Spinal cord (tissue), 10 donors: ENCODE results near the gene PRDM5. TPM values are rescaled to one million over a fixed set of nuclear protein-coding genes. Genes with fewer than 3 reads are reported as not detected.
A peak's percentile ranks its signal among the peaks of the same experiment; 100 is the strongest.

Source experiments
- DNase-seq, 6 donors: peaks; one replicate each; pipeline versions ENCODE4 v3.0.0 to v3.0.0-alpha.2; 2013 to 2015; ENCODE audit warnings: low spot score in 6 of 6, low read depth in 4 of 6
- H3K27ac ChIP-seq: one replicate; pipeline ENCODE4 v1.5.1; 2013; ENCODE audit warnings: low read depth, low read length, control low read depth
- H3K27me3 ChIP-seq: one replicate; pipeline ENCODE4 v1.6.1; 2013; ENCODE audit warnings: low read length; ENCODE audit not compliant: control insufficient read depth, insufficient read depth
- H3K36me3 ChIP-seq: one replicate; pipeline ENCODE4 v1.6.1; 2013; ENCODE audit warnings: low read length; ENCODE audit not compliant: control insufficient read depth, insufficient read depth
- H3K4me1 ChIP-seq: one replicate; pipeline ENCODE4 v1.6.1; 2013; ENCODE audit warnings: low read length; ENCODE audit not compliant: control insufficient read depth, insufficient read depth
- H3K4me3 ChIP-seq: one replicate; pipeline ENCODE4 v1.5.1; 2013; ENCODE audit warnings: low read depth, low read length, control low read depth
- H3K9me3 ChIP-seq: one replicate; pipeline ENCODE4 v1.6.1; 2013; ENCODE audit warnings: low read length; ENCODE audit not compliant: control insufficient read depth, insufficient read depth
- WGBS: methylation state at CpG from one replicate; pipeline ENCODE4 v1.1.5; 2013; ENCODE audit warnings: missing lambda C conversion rate; ENCODE audit not compliant: insufficient coverage; 5-methylcytosine and 5-hydroxymethylcytosine counted together
- polyA plus RNA-seq, 2 donors: library from polyadenylated mRNA; unstranded; fragments of 120-200 nt; gene quantifications; one replicate each; pipeline ENCODE4 v1.2.1, GENCODE V29; 2013; ENCODE audit not compliant: insufficient read length in 2 of 2
- total RNA-seq, 2 donors: library from RNA; depleted of rRNA in 1 of 2; stranded (reverse); fragments of 120-200 nt in 1 of 2; fragments of >200 nt in 1 of 2; gene quantifications; one replicate each; pipeline versions ENCODE4 v1.2.3 to v1.2.4, GENCODE V29; 2013 to 2014
- donor health status: healthy.

PRDM5 gene
- total and polyA plus RNA-seq, 4 donors, result 10.5 to 57.1 (median 33.7) TPM

DNA sequence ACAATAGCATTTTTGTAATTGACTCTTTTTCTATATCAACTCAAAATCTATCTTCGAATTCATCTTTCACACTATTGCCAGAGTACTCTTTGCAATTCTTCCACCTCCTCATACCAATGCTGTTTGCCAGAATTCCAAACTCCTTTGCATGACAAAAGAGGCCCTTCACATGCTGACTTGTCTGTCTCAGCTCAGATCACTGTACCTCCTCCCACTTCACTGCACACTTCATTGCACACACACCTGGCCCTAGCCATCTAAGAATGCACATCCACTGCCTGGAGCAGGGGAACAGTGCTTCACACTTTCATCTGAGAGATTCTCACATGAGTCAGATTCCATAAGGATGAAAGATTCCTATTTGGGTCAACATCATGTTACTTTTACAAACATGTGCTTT lies 56.5 kb downstream of the PRDM5 start:
- DNase-seq, result peak in 1 of 6 donors; percentile 9

DNA sequence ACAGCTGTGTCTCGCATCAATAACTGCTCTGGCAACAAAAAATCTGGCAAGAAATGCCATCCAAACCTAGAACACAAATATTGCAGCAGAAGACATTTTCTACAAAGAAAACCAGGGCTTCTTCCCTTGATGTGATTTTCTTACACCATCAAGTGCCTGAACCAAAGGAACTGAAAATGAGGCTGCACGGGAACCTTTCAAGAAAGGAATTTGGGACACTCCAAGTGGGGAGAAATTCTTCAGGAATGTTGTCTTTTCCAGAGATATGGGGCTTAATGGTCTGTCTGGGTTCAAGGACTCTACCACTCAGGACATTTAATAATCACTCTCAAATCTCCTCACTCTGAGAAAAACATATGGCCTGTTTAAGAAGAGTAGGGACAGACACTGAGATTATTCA lies 57.6 kb downstream of the PRDM5 start:
- no peaks in the 10 kb centered on the region for H3K36me3 ChIP-seq
- H3K27me3 ChIP-seq, result no peaks in the 10 kb centered on the region
- WGBS, result 86% methylated on average over 1 of the region's 2 CpGs

More for the DNA sequence above, 56.5 kb downstream of the PRDM5 start:
- Histone ChIP-seq H3K27ac (no peak overlapping the region), H3K36me3 (no peaks in the 10 kb centered on the region), H3K4me1 (no peaks in the 10 kb centered on the region), H3K27me3 (no peaks in the 10 kb centered on the region), H3K9me3 (no peaks in the 10 kb centered on the region), H3K4me3 (no peak overlapping the region)
- 82% methylated on average over 1 of the region's 1 CpG for WGBS

DNA sequence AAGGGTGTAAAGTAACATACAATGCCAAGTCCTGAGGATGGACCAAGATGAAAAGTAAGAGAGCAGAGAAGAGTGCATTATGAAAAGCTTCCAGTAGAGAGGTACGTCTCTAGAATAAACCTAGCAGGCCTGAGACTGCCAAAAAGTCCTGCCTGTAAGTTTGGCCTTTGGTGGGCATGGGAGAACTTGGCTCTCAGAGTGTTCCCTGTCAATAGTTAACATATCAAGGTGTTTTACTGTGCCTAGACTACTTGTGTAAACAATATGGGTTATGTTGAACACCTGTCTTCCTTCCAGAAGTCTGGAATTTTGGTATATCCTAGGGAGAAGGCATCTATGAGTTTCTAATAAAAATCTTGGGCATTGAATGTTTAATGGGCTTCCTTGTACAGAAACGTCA lies 60.1 kb downstream of the PRDM5 start:
- Histone ChIP-seq H3K9me3 (no peaks in the 10 kb centered on the region), H3K27ac (no peak overlapping the region), H3K4me3 (no peak overlapping the region), H3K27me3 (no peaks in the 10 kb centered on the region), H3K4me1 (no peaks in the 10 kb centered on the region), H3K36me3 (no peaks in the 10 kb centered on the region)
- DNase-seq, result no peak
- 37% methylated on average over 2 of the region's 2 CpGs for WGBS

More for the DNA sequence above, 57.6 kb downstream of the PRDM5 start:
- no peak for DNase-seq
- H3K9me3 ChIP-seq, result no peaks in the 10 kb centered on the region
- no peak overlapping the region for H3K4me3 ChIP-seq
- H3K4me1 ChIP-seq, result no peaks in the 10 kb centered on the region
- no peak overlapping the region for H3K27ac ChIP-seq

DNA sequence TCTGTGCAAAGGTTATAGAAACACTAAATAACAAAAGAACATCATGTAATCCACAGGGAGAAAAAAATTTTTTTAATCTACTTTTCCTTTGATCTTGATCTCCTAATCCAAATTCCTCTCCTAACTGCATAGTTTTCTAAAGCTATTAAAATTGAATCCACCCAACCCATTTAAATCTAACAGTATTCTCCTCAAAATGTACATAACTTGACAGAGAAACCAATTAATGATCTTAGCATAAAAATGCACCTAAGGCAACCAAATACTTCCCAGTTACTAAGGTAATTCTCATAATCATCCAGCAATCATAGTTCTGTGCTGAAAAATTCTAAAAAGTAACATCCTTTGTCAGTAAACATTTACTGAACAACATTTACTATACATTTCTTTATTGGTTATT lies 60.7 kb downstream of the PRDM5 start:
- H3K4me1 ChIP-seq, result no peaks in the 10 kb centered on the region
- no peaks in the 10 kb centered on the region for H3K36me3 ChIP-seq
- H3K27me3 ChIP-seq, result no peaks in the 10 kb centered on the region
- no peak overlapping the region for H3K27ac ChIP-seq
- DNase-seq, result no peak
- no peaks in the 10 kb centered on the region for H3K9me3 ChIP-seq
- no peak overlapping the region for H3K4me3 ChIP-seq

DNA sequence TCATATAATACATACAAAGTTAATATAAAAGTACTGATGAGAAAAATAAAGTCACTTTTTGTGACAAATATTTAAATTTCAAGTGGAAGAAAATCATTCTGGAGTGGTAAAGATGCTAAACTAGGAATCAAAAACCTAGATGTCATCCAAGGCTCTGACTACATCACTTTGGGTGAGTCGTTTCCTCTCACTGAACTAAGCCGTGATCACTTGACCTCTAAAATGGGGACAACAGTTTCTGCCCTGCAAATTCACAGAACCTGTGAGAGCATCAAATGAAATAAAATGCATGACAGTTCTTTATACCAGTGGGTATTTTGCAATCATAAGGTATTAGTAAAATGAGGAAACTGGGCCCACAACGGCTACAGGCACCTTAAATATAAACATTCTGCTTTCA lies 63.8 kb downstream of the PRDM5 start:
- 60% methylated on average over 2 of the region's 3 CpGs for WGBS
- Histone ChIP-seq H3K9me3 (no peaks in the 10 kb centered on the region), H3K27me3 (no peaks in the 10 kb centered on the region)

DNA sequence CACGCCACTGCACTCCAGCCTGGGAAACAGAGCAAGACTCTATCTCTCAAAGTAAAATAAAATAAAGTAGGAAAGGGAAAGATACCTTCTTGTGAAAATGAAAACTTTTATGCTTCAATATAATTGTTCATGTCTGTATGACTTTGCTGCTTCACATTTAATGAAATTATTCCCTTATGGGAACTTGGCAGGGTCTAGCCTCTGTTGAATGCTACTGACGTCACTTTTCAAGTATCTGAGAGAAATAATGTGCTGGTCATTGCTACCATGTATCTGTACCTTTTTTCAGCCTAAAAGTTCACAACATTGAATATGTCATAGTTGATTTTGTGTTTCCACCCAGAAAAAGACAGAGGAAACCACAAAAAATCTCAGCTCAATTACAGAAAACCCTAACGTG lies 65.2 kb downstream of the PRDM5 start:
- no peaks in the 10 kb centered on the region for H3K27me3 ChIP-seq
- WGBS, result no CpG with 5 or more reads among the region's 3 CpGs
- DNase-seq, result peak in 1 of 6 donors; percentile 8
- no peaks in the 10 kb centered on the region for H3K36me3 ChIP-seq
- H3K27ac ChIP-seq, result no peak overlapping the region
- H3K4me1 ChIP-seq, result no peaks in the 10 kb centered on the region
- no peaks in the 10 kb centered on the region for H3K9me3 ChIP-seq
- no peak overlapping the region for H3K4me3 ChIP-seq

More for the DNA sequence above, 63.8 kb downstream of the PRDM5 start:
- Histone ChIP-seq H3K27ac (no peak overlapping the region), H3K4me3 (no peak overlapping the region), H3K4me1 (no peaks in the 10 kb centered on the region), H3K36me3 (no peaks in the 10 kb centered on the region)
- no peak for DNase-seq

DNA sequence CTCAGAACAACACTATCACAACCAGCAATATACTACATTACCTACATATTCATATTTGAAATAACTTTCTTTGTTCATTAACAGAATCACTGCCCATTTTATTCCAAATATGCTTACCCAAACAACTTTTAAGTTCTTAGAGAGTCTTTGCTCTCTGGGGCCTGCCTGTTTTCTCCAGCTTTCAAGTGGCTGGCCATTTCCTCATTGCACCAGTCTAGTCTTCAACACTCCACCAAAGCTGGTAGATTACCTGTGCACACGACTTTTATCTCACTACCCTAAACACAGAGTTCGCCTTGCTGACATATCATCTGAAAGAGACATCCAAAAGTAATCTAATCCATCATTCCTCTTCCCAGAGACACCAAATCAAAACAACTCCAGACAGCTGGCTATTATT lies 66.2 kb downstream of the PRDM5 start:
- no peak overlapping the region for H3K4me3 ChIP-seq
- no peaks in the 10 kb centered on the region for H3K9me3 ChIP-seq
- WGBS, result no CpG with 5 or more reads among the region's 2 CpGs
- no peaks in the 10 kb centered on the region for H3K4me1 ChIP-seq
- H3K27ac ChIP-seq, result no peak overlapping the region
- no peaks in the 10 kb centered on the region for H3K27me3 ChIP-seq
- H3K36me3 ChIP-seq, result no peaks in the 10 kb centered on the region
- no peak for DNase-seq

DNA sequence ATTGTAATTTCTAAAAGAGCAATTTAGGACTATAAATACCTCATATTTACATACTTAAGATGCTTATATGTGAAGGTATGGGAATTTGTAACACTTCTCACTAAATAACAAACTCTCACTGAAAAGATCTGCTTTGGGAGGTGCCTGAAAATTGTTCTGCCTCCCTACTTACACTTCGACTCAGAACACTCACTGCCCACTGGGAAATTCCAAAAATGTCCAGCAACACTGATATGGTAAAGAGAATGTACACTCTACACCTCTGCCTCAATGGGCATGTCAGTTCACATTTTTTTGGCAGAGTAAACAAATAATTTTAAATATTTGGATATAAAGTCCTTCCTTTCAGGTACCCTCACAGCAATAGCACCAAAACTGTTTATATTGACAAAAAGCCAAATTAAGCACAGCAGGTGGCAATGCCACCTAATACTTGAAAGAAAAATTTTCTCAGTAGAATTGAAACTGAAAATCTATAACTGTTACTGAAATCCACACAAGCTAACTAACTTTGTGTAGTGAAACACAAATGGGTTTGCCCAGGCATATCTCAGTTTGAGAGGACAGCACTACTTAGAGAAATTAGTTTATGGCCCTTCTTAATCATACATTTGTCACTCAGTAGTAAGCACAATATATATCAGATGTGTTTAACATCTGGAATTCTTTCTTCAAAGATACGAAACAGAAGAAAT lies 67.1 kb downstream of the PRDM5 start:
- Histone ChIP-seq H3K4me3 (no peak overlapping the region), H3K36me3 (no peaks in the 10 kb centered on the region), H3K4me1 (no peaks in the 10 kb centered on the region), H3K27me3 (no peaks in the 10 kb centered on the region), H3K27ac (no peak overlapping the region), H3K9me3 (no peaks in the 10 kb centered on the region)
- DNase-seq, result no peak
- no CpG with 5 or more reads among the region's 2 CpGs for WGBS

DNA sequence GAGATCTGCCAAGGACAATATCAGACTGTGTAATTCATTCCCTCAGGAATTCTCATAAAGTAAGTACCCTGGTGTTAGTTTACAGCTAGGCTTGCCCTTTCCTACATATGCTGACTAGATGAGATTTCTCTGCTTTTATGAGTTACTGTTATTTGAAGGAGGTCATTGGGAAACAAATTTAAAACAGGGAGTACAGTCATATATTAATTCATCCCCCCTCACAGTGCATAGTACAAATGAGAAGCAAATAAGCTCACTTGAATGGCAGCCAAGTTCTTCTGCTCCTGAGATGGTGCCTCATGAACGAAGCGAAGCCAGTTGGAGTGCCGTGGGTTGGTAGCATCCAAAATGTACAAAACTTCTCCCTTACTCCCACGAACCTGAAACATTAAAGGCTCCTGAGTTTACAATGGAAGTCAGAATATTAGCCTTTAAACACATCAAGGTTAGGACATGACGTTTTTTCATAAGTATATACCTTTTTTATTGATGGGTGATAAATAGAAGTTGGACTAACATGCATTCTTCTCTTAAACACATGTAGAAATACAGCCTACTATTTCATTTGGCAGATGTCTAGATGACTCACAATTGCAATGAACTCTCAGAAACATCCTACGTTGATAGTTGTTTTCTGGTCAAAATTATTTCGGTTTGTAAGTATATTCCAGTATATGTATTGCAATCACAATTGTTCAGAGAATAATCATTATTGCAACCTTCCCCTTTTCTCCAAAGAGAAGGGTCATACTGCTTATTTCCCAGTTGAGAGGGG lies 69.2 kb downstream of the PRDM5 start:
- no peak for DNase-seq
- 79% methylated on average over 2 of the region's 7 CpGs for WGBS
- Histone ChIP-seq H3K27me3 (no peaks in the 10 kb centered on the region), H3K4me3 (no peak overlapping the region), H3K4me1 (no peaks in the 10 kb centered on the region), H3K9me3 (no peaks in the 10 kb centered on the region), H3K36me3 (no peaks in the 10 kb centered on the region), H3K27ac (no peak overlapping the region)
